Urinary bladder (tissue), 4 donors: ENCODE results near the gene VBP1. TPM values are rescaled to one million over a fixed set of nuclear protein-coding genes. Genes with fewer than 3 reads are reported as not detected.
"Not testable (repeated sequence)": the region's sequence is repeated elsewhere in the genome, so short reads cannot be mapped to it uniquely, and the experiment has no call there.

Experiments used
- DNase-seq: peaks from one replicate; pipeline ENCODE4 v3.0.0-alpha.2; 2015; ENCODE audit errors: extremely low spot score
- H3K27ac ChIP-seq: one replicate; pipeline ENCODE4 v1.5.1; 2013; ENCODE audit warnings: low read depth, mild to moderate bottlenecking, moderate library complexity
- H3K36me3 ChIP-seq: one replicate; pipeline ENCODE4 v1.6.1; 2013; ENCODE audit warnings: mild to moderate bottlenecking, moderate library complexity; ENCODE audit not compliant: insufficient read depth
- H3K4me1 ChIP-seq: one replicate; pipeline ENCODE4 v1.6.1; 2013; ENCODE audit warnings: mild to moderate bottlenecking, moderate library complexity; ENCODE audit not compliant: insufficient read depth
- H3K4me3 ChIP-seq: one replicate; pipeline ENCODE4 v1.5.1; 2013; ENCODE audit warnings: low read depth, low read length
- WGBS: extraction: QIAGEN DNeasy Blood & Tissue Kit; methylation state at CpG from one replicate; pipeline ENCODE4 v1.1.7; 2013; 5-methylcytosine and 5-hydroxymethylcytosine counted together
- polyA plus RNA-seq: library from polyadenylated mRNA; stranded (reverse); fragments of 200-250 nt; gene quantifications from one replicate; pipeline ENCODE4 v1.2.3, GENCODE V29; 2013
- total RNA-seq: library from RNA; depleted of rRNA; stranded (reverse); fragments of >200 nt; gene quantifications from one replicate; pipeline ENCODE4 v1.2.3, GENCODE V29; 2014
- donor health status: healthy with polysubstance abuse.
- donor health status: healthy.

VBP1 gene, protein sequence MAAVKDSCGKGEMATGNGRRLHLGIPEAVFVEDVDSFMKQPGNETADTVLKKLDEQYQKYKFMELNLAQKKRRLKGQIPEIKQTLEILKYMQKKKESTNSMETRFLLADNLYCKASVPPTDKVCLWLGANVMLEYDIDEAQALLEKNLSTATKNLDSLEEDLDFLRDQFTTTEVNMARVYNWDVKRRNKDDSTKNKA
- total RNA-seq (91.9 TPM), polyA plus RNA-seq (34.9 TPM)

DNA sequence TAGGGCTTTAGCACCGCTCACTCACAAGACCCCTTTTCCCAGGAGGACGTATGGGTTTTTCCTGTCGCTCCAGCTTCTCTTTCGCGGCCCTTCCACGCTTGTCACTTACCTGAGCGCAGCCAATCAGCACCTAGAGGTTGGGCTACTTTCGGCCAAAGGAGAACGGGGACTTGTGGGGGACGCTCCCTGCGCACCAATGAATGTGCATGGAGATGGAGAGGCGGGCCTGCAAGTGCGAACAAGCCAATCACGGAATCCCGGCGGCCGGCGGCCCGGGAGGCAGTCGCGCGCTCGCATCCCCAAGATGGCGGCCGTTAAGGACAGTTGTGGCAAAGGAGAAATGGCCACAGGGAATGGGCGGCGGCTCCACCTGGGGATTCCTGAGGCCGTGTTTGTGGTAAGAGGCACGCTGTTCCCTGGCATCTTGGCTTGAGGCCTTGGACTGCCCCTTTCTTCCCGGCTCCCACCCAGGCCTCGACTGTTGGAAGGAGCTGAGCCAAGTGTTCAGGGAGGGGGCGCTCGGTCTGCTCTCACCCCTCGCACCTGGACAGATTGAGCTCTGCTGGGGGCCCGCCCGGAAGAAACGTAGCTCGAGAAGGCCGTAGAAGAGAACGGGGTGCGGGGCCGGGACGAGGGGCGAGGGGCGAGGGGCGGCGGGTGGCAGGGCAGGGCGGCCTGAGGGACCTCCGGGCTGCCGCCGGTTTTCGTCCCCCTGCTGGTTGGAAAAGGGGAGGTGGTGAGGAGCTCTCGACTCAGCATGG is at the start of gene VBP1:
VBP1 (plus strand) TSS at position 282 of the 761 bp plus-strand sequence; CDS start at position 305, 23 bp downstream.
- Histone ChIP-seq H3K4me3 (peak within 1 kb of the TSS; percentile 69), H3K36me3 (no peaks in the 10 kb centered on the region), H3K4me1 (no peaks in the 10 kb centered on the region), H3K27ac (peak within 1 kb of the TSS; percentile 86)
- under 1% methylated on average over 53 of the region's 53 CpGs for WGBS
- DNase-seq, result peak; percentile 72

DNA sequence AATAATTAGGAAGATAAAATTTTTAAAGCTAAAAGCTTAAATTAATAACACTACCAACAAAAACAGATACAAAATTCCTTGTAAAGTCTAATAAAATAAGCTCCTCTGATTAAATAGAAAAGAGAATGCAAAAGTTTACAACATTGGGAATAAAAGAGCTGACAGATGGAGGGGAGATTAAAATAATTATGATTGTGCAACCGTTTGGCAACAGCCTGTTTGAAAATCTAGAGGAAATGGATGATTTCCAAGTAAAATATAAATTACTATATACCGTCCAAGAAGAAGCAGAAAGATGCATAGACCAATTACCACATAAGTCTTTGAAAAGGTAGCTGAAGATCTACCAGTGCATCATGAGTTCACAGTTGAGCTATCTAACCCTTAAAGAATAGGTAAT is 46.4 kb upstream of the VBP1 start:
- Histone ChIP-seq H3K27ac (no peak overlapping the region), H3K36me3 (no peaks in the 10 kb centered on the region), H3K4me3 (no peak overlapping the region), H3K4me1 (no peaks in the 10 kb centered on the region)
- 23% methylated on average over 2 of the region's 2 CpGs for WGBS
- no peak for DNase-seq

DNA sequence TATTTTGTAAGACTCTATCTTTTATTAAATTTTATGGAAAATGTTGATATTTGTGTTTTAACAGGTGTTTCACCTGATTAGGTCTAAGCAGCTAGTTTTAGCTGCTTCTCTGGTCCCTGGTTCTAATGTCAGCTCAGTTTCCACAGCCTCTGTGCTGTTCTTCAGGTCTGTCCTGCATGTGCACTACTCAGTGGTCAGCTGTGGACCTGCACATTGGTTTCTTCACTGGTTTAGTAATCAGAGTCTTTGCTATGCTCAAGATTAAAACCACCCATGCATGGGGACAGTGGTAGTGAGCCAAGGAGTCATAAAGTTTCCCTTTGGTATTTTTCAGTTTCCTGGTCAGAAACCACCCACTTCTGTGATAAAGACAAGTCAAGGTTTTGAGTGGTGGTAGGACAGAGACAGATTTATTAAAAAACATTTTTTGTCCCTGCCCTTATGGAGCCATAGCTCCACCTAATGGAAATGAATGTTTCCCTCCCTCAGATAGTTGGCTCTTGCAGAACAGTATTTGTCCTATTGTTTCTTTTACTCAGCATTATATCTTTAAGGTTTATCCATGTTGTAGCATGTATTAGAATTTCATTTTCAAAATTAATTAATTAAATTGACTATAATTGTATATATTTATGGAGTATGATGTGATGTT is 36.8 kb upstream of the VBP1 start:
- H3K36me3 ChIP-seq, result no peaks in the 10 kb centered on the region
- no peaks in the 10 kb centered on the region for H3K4me1 ChIP-seq
- no peak overlapping the region for H3K4me3 ChIP-seq
- no peak overlapping the region for H3K27ac ChIP-seq
- DNase-seq, result no peak

DNA sequence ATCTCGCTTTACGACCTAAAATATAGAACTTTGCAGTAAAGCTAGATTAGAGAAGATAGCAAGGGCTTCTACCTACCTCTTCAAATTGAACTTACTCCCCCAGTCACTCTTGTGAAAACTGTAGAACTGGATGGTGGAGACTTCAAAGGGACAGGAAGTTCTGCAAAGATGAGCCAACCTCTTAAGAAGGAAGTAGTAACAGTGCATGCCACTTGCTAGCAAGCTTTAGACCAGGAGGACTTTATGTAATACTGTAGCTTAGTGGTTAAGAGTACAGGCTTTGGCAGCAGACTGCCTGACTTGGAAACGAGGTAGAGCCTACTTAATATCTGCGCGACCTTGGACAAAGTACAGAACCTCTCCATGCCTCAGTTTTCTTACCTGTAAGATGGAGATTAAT is 27.5 kb upstream of the VBP1 start:
- no peaks in the 10 kb centered on the region for H3K4me1 ChIP-seq

DNA sequence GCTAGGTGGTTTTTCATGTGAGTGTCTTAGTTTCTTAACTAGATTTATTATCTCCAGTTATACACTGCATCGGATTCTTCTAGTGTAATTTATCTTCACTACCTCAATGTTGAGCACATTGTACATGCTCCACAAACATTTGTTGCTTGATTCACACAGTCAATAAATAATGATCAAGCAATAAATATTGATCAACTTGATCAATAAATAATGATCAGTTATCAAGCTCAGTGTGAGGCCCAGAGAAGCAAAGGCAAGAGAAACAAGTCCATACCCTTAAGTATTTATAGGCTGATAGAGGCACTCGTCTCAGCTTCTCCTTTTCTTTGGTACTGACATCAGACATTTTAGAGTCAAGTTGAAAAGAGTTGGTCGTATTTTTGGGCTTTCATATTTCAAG is 5.1 kb upstream of the VBP1 start:
- DNase-seq, result no peak

More for the DNA sequence above, 27.5 kb upstream of the VBP1 start:
- no peak for DNase-seq
- Histone ChIP-seq H3K27ac (no peak overlapping the region), H3K4me3 (no peak overlapping the region), H3K36me3 (no peaks in the 10 kb centered on the region)
- WGBS, result 62% methylated on average over 5 of the region's 5 CpGs

DNA sequence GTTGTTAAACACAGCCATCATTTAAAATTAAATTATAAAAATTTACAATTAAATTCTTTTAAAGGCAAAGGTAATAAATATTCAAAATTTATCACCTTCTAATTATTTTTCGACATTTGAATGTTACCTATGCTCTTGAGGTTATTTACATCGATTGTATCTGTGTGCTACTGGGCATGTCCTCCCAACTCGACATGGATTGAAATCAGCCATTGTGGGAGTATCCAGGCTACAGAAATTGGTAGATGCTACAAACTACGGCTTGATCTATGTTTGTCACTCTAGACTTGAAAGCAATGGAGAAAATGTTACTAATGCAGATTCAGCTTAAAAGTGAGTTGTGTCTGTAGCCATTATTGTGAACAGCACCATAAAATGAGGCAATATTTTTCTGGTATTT is 2.5 kb upstream of the VBP1 start:
- Histone ChIP-seq H3K27ac (no peak overlapping the region), H3K4me1 (no peaks in the 10 kb centered on the region), H3K4me3 (no peak overlapping the region), H3K36me3 (no peaks in the 10 kb centered on the region)
- 87% methylated on average over 4 of the region's 4 CpGs for WGBS
- no peak for DNase-seq

More for the DNA sequence above, 5.1 kb upstream of the VBP1 start:
- 62% methylated on average over 3 of the region's 3 CpGs for WGBS
- Histone ChIP-seq H3K36me3 (no peaks in the 10 kb centered on the region), H3K4me1 (no peaks in the 10 kb centered on the region), H3K4me3 (no peak overlapping the region), H3K27ac (no peak overlapping the region)

DNA sequence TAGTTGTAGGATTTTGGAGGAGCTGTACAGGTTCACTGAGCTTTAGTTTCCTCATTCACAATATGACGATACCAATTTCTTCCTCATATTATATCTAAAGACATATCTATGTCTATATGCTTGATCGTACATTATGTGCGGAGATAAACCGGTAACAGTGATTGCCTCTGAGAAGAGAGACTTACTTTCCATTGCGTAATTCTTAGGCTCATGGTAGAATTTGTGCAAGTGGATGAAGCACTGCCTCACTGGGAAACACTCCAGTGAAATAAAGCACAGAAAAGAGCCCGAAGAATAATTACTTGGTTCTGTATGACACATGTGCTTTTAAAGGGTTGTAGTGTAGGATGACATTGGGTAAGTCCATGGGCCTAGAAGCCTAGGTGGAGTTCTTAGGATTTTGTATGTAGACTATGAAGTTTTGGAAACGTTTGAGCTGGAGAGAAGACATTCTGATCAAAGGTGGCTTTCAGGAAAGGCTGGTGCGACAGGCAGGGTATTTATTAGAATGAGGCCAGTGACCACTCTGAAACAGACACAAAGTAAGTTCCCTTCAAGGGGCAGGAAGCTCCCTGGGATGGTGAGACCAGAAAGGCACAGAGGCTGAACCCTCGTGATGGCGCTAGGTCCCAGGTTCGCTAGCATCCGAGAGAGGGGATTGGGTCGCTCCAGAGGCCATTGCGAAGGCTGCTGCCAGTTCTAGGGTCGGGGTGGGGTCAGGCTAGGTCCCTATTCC is 649 bp upstream of the VBP1 start:
- 41% methylated on average over 15 of the region's 15 CpGs for WGBS
- Histone ChIP-seq H3K4me1 (no peaks in the 10 kb centered on the region), H3K4me3 (peak overlapping the region; percentile 34), H3K36me3 (no peaks in the 10 kb centered on the region), H3K27ac (peak overlapping the region; percentile 86)
- DNase-seq, result no peak

DNA sequence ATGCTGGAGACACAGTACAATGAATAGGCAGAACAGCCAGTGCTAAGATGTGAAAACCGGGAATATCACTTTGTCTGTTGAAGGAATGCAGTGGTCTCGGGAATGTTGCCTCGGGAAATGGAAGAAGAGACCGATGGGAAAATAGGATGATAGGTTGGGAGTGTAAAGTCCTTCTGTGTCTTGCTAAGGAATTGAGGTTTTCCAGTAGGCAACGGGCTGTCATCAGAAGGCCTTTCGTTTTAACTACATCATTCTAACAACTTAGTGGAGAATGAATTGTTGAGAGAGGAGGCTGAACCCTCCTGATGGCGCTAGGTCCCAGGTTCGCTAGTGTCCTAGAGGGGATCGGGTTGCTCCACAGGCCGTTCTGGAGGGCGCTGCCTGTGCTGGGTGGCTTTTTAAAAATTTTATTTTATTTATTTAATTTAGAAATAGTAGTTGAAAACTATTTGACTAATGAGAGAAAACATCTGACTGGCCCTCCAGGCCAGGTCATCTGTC is 730 bp downstream of the VBP1 start:
- H3K36me3 ChIP-seq, result no peaks in the 10 kb centered on the region
- H3K27ac ChIP-seq, result no peak overlapping the region
- 6% methylated on average over 11 of the region's 11 CpGs for WGBS
- H3K4me1 ChIP-seq, result no peaks in the 10 kb centered on the region
- no peak for DNase-seq
- peak overlapping the region; percentile 69 for H3K4me3 ChIP-seq

DNA sequence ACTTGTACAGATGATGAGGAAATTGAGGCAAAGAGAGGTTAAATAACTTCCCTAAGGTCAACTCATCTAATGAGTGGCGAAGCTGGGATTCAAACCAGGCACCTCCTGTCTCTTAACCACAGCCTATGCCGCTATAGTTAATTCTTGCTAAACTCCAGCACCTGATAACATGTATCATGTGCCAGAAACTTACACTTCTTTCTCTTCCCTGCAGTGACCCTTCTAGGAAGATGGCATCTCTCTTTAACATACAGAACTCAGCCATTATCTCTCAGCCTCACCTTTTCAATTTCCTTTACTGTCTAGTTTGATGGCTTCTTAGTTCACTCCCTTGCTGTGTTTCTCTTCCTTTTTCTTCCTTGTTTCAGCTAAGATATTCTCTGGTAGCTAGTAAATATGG is 2.5 kb downstream of the VBP1 start:
- DNase-seq, result no peak
- WGBS, result 79% methylated on average over 2 of the region's 2 CpGs
- H3K36me3 ChIP-seq, result no peaks in the 10 kb centered on the region
- no peaks in the 10 kb centered on the region for H3K4me1 ChIP-seq
- no peak overlapping the region for H3K4me3 ChIP-seq
- no peak overlapping the region for H3K27ac ChIP-seq

DNA sequence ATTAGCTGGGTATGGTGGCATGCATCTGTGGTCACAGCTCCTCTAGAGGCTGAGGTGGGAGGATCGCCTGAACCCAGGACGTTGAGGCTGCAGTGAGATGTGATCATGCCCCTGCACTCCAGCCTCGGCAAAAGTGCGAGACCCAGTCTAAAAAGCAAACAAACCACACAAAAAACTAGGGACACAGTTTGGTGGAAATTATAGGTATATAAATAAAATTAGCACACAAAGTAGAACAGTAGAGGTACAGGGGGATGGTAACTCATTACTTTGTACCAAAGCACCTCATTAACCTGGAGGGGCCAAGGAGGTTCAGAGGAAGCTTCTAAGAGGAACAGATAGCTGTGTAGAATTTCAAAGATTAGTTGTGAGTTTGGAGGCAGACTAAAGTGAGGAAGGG is 5.1 kb downstream of the VBP1 start:
- H3K4me3 ChIP-seq, result no peak overlapping the region
- 96% methylated on average over 4 of the region's 4 CpGs for WGBS
- DNase-seq, result no peak
- H3K36me3 ChIP-seq, result no peaks in the 10 kb centered on the region
- no peak overlapping the region for H3K27ac ChIP-seq
- H3K4me1 ChIP-seq, result no peaks in the 10 kb centered on the region

DNA sequence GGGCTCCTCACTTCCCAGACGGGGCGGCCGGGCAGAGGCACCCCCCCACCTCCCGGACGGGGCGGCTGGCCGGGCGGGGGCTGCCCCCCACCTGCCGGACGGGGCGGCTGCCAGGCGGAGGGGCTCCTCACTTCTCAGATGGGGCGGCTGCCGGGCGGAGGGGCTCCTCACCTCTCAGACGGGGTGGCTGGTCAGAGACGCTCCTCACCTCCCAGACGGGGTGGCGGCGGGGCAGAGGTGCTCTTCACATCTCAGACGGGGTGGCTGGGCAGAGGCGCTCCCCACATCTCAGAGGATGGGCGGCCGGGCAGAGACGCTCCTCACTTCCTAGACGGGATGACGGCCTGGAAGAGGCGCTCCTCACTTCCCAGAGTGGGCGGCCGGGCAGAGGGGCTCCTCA is 7.5 kb downstream of the VBP1 start:
- H3K36me3 ChIP-seq, H3K4me1 ChIP-seq, H3K4me3 ChIP-seq, DNase-seq, H3K27ac ChIP-seq: not testable (repeated sequence)
- 97% methylated on average over 29 of the region's 30 CpGs for WGBS

DNA sequence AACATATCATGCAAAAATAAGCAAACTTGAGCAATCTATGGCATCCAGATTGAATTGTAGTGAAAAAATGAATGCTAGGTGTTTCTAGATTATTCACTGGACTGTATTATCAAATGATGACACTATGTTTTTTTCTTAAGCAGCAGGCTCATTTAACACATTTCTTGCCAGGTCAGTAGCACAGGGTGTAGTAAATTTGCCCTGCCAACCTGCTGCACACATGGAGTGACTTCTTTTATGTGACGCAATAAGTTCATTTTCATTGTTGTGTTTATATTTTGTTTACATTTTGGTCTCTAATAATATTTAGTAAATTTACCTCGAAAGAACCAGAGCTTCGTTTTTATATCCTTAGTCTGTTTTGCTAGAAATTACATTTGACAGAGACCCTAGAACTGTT is 9.5 kb downstream of the VBP1 start:
- no peak overlapping the region for H3K27ac ChIP-seq
- no peak for DNase-seq
- WGBS, result 78% methylated on average over 3 of the region's 3 CpGs
- H3K4me1 ChIP-seq, result no peaks in the 10 kb centered on the region
- no peaks in the 10 kb centered on the region for H3K36me3 ChIP-seq
- H3K4me3 ChIP-seq, result no peak overlapping the region

DNA sequence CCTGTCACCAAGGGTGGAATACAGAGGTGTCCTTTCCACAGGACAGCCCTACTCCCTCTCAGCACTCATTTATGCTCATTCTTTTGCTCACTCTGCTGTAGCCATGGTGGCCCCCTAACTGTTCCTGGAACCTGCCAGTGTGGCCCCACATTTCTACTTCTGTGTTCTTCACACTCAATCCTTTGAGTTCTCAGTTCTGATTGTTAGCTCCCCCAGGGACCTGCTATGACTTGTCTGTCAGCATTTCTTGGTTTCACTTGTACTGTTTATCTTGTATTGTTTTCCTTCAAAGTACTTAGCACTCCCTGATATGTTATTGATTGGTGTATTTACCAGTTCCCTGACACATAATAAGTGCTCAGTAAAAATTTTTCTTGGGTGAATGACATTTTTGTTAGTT is 14.9 kb downstream of the VBP1 start:
- H3K27ac ChIP-seq, result no peak overlapping the region
- H3K4me3 ChIP-seq, result no peak overlapping the region
- DNase-seq, result no peak
- H3K4me1 ChIP-seq, result no peaks in the 10 kb centered on the region
- no peaks in the 10 kb centered on the region for H3K36me3 ChIP-seq
